ENCODE data around the gene ANAPC15.

ANAPC15 gene

DNA sequence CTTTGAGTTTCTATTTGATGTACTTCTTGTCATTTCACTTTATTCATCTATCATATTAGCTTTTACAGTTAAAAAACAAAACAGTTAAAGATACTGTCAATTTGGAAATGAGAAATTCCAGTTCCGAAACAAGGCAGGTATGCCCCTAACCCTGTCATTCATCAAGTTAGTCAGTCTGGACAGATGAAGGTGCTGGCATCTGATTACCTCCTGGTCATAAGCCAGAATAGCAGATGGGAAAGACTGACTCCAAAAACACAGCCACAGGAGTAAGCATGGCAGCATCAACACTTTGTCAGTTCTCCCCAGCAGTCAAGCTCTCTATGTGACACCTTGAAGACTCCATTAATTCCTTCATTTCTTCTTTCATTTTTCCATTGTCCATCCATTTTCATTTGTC is 27.5 kb downstream of the ANAPC15 start:
- no peaks in the 10 kb centered on the region for H3K36me3 Mint-ChIP-seq (ENCODE audit: low read depth)
- no peak for ATAC-seq
- no peak for DNase-seq
- H3K4me3 Mint-ChIP-seq: no peak overlapping the region
- H3K27ac Mint-ChIP-seq: no peak overlapping the region
- peaks cover 27% of the 10 kb centered on the region for H3K4me1 Mint-ChIP-seq
- no peaks in the 10 kb centered on the region for H3K9me3 Mint-ChIP-seq
- no peaks in the 10 kb centered on the region for H3K27me3 Mint-ChIP-seq

DNA sequence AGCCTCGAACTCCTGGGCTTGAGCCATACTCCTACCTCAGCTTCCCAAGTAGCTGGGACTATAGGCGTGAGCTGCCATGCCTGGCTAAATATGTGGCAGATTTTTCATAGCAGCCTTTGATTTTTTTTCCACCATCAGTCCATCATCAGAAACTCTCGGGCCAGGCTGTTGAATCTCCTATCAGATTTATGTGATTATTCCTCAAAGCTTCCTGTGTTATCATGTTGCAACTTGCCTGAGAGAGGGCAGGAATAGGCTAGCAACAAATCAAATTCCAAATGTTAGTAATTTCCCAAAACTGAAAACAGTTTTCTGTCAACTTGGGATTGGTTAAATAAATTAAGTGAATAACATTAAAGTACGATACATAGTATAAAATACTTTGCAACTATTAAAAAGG is 28.4 kb downstream of the ANAPC15 start:
- Mint-ChIP-seq H3K27ac (no peak overlapping the region), H3K27me3 (no peaks in the 10 kb centered on the region), H3K4me1 (peaks cover 31% of the 10 kb centered on the region), H3K4me3 (no peak overlapping the region), H3K36me3 (ENCODE audit: low read depth) (no peaks in the 10 kb centered on the region), H3K9me3 (no peaks in the 10 kb centered on the region)
- ATAC-seq (no peak), DNase-seq (no peak)

DNA sequence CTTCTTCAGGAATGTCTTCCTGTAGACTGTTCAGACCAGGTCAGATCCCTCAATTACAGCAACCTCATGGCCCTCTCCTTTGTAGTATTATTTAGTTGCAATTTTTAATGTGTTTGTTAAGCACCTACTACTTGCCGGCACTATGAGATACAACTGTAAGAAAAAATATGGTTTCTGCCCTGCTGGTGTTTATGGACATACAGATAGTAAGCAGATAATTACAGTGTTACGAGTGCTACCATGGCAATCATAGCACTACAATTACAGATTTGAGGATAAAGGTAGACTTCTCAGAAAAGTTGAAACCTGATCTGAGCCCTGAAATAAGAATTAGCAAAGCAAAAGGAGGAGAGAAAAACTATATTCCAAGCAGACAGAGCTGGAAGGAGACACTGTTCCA is 29.1 kb downstream of the ANAPC15 start:
- Mint-ChIP-seq H3K4me3 (no peak overlapping the region), H3K9me3 (no peaks in the 10 kb centered on the region), H3K36me3 (ENCODE audit: low read depth) (no peaks in the 10 kb centered on the region), H3K27ac (no peak overlapping the region), H3K4me1 (peaks cover 38% of the 10 kb centered on the region), H3K27me3 (no peaks in the 10 kb centered on the region)
- DNase-seq (no peak), ATAC-seq (no peak)

DNA sequence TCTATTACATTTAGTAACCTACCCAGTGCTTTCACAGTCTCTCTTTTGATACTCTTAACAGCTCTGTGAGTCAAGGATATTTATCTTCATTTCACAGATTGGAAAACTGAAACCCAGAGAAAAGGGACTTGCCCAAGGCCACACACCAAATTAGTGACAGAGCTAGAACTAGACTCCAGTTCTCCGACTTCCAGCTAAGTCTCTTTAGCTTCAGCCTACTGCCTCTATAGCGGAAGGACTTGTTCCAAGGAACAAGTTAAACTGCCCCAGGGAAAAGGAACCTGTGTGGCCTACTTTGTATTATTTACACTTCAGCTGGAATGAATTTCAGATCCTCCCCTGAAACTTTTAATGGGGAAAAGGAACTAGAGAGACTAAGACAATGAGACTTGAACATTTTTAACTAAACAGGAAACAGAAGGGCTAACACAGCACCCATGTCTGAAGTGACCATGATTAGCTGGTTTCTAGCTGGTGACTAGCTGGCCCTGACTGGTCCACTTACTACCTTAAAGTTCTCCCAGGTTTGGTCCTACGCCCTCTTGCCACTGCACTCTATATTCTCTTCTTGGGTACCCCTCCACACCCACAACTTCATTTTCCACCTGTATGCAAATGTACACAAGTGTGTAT is 30.6 kb downstream of the ANAPC15 start:
- H3K9me3 Mint-ChIP-seq: no peaks in the 10 kb centered on the region
- DNase-seq: no peak
- peaks cover 4% of the 10 kb centered on the region for H3K36me3 Mint-ChIP-seq (ENCODE audit: low read depth)
- peaks cover 43% of the 10 kb centered on the region for H3K4me1 Mint-ChIP-seq
- no peak for ATAC-seq
- no peaks in the 10 kb centered on the region for H3K27me3 Mint-ChIP-seq
- H3K27ac Mint-ChIP-seq: peak overlapping the region; percentile 97
- H3K4me3 Mint-ChIP-seq: peak overlapping the region; percentile 91

DNA sequence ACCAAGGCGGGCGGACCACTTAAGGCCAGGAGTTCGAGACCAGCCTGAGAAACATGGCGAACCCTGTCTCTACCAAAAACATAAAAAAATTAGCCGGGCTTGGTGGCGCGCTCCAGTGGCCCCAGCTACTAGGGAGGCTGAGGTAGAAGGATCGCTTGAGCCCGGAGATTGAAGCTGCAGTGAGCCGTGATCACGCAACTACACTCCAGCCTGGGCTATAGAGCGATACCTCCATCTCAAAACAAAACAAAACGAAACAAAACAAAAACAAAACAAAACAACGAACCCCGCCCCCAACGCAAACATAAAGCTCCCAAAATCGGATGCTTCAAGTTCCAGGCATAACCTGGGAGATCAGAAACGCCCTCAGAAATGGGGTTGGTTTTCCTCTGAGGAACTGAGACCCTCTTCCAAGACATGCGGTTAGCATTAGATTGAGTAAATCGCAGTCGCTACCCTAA is 31.3 kb downstream of the ANAPC15 start:
- Mint-ChIP-seq H3K4me3 (peak overlapping the region; percentile 91), H3K36me3 (ENCODE audit: low read depth) (peaks cover 7% of the 10 kb centered on the region), H3K9me3 (no peaks in the 10 kb centered on the region), H3K4me1 (peaks cover 43% of the 10 kb centered on the region), H3K27me3 (no peaks in the 10 kb centered on the region), H3K27ac (peak overlapping the region; percentile 97)
- ATAC-seq: no peak
- DNase-seq: no peak

DNA sequence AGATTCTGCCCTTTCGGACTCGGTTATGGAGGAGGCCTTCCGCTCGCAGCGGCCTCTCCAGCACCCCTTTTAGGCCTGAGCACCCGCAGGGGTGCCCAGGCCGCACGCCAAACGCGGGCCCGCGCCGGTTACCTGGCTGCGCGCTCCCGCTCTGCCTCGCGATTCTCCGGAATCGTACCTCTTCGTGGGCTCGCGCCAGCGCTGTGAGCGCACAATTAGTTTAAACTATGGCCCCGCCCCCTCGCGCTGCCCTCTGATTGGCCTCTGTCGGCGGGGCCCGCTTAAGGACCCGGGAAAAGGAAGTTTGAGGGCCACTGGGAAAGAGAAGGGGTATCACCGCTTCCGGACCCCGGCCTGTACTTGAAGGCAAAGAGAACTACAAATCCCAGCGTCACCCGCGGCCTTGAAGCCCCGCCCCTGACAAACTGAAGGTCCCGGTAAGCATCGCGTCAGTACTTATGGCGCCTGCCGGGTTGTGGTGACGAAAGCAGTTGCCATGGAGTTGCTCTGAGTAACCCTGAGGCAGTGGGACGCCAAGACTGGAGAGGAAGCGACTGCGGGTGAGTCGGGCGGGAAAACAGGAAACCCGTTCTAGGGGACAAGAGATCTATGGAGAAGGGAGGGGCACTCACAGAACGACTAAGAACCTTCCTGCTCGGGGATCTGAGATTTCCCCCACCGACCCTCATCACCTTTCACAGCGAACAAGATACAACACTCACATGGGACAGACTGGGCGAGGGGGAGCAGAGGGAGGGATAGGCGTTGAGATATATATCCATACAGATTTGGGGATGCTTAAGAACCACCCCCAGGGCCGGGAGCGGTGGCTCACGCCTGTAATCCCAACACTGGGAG is 31.9 kb downstream of the ANAPC15 start, which contains the start of the genes LRRC51 and NUMA1:
LRRC51 (plus strand) TSS at position 525 of the 858 bp plus-strand sequence. CDS start 8,234 bp downstream, outside the sequence.
NUMA1 (minus strand) TSS at position 217 of the 858 bp plus-strand sequence. CDS start 44,599 bp downstream, outside the sequence.
- ATAC-seq (peak; percentile 96), DNase-seq (peak; percentile 98)
- Mint-ChIP-seq H3K4me1 (peaks cover 39% of the 10 kb centered on the region), H3K4me3 (peak within 1 kb of the TSS; percentile 91), H3K27me3 (no peaks in the 10 kb centered on the region), H3K27ac (peak within 1 kb of the TSS; percentile 97), H3K36me3 (ENCODE audit: low read depth) (peaks cover 11% of the 10 kb centered on the region), H3K9me3 (no peaks in the 10 kb centered on the region)

DNA sequence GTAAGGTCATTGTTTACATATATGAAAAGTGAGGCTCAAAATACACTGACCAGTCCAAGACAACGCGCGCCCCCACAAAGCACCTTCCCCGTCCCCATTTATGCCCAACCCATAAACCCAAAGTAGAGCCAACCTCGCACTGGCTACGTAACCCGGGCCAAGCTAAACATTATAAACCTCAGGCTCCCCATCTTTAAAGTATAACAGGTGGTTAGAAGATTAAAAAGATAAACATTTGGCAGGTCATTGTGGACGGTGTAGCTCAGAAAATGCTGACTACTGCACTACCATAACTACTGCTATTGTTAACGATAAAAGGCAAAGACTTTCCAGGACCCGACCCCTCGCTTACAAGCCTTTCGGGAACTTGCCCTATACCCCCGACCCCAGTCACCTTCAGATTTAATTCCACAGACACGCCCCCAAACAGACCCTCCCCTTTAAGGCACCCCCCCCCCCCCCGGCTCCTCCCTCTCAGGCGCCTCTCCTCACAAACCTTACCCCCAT is 32.6 kb downstream of the ANAPC15 start:
- H3K4me1 Mint-ChIP-seq: peaks cover 42% of the 10 kb centered on the region
- ATAC-seq (no peak), DNase-seq (no peak)
- H3K9me3 Mint-ChIP-seq: no peaks in the 10 kb centered on the region
- peak overlapping the region; percentile 97 for H3K27ac Mint-ChIP-seq
- peak overlapping the region; percentile 91 for H3K4me3 Mint-ChIP-seq
- H3K27me3 Mint-ChIP-seq: no peaks in the 10 kb centered on the region
- H3K36me3 Mint-ChIP-seq (ENCODE audit: low read depth): peaks cover 11% of the 10 kb centered on the region

DNA sequence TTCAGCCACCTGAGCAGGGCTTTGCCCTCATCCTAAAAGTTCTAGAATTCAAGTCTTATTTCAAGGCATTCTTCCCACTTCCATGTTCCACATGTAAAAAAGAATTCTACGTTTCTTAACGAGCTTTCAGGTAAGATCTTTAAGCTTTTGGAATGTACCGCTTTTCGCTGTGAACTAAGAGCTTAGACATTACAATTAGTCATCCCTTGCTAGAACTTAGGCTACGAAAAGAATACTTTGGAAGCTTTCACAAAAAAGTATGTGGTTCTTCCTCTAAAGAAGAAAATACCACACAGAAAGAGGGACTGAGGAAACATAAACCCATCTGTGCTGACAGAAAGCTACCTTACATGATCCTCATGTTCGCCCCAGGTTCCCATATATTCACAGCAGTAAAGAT is 34.0 kb downstream of the ANAPC15 start:
- Mint-ChIP-seq H3K4me1 (peaks cover 42% of the 10 kb centered on the region), H3K9me3 (no peaks in the 10 kb centered on the region), H3K27ac (peak overlapping the region; percentile 15), H3K36me3 (ENCODE audit: low read depth) (peaks cover 11% of the 10 kb centered on the region), H3K4me3 (peak overlapping the region; percentile 91), H3K27me3 (no peaks in the 10 kb centered on the region)
- ATAC-seq (no peak), DNase-seq (no peak)

DNA sequence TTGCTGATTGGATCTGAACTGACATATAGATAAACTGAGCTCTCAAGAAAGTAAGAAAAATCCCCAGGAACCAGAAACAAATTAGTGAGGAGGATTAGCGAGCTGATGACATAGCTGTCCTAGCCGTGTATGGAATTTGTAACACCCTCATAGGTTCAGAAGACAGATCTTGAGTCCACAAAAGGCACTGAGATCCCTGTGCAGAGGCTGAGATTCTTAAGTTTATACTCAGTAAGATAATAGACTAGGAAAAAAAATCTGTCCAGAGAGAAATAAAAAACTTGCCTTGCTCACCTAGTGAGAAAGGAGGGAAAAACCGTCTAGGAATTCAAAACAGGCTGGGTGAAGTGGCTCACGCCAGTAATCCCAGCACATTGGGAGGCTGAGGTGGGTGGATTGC is 36.7 kb downstream of the ANAPC15 start:
- no peak for ATAC-seq
- Mint-ChIP-seq H3K36me3 (ENCODE audit: low read depth) (peaks cover 11% of the 10 kb centered on the region), H3K4me3 (no peak overlapping the region), H3K27me3 (no peaks in the 10 kb centered on the region), H3K27ac (no peak overlapping the region), H3K4me1 (peaks cover 39% of the 10 kb centered on the region), H3K9me3 (no peaks in the 10 kb centered on the region)
- DNase-seq: no peak

DNA sequence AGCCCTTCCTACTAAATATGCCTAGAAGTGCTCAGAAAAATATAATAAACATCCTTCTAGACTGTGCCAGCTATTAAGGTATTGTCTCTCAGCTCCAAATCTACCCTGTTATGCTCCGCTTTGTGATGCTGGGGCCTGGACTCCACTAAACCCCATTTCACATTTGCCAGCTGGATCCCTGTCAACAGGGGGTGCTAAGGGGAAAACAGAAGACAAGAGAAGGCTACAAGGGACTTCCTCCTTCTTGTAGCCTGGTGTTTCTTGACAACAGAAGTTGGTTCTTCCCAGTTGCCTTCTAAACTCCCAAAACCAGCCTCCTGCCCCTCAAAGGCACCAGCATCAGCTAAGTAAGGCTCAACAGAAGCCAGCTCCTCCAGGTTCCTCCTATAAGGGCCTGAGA is 37.4 kb downstream of the ANAPC15 start:
- Mint-ChIP-seq H3K4me3 (no peak overlapping the region), H3K4me1 (peaks cover 42% of the 10 kb centered on the region)
- DNase-seq: no peak

DNA sequence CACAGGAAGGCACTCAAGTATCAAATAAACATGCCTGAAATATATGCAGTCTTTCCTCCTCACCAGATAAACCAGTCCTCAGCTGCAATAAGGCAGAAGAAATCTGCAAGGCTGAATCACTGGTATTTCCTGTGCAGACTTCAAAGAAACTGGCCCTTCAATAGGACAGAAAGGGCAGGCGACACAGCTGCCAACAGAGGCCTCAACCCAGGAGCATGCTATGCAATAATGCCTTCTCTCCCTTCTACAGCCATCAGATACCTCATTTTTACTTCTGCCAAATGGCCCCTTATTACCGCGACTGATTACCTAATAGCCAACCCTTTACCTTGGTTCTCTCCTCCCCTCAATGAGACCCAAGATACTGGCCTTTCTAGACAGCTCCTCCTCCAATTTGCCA is 40.1 kb downstream of the ANAPC15 start:
- no peak overlapping the region for H3K27ac Mint-ChIP-seq
- ATAC-seq: peak; percentile 59
- peaks cover 19% of the 10 kb centered on the region for H3K36me3 Mint-ChIP-seq (ENCODE audit: low read depth)
- no peaks in the 10 kb centered on the region for H3K9me3 Mint-ChIP-seq
- DNase-seq: no peak
- H3K27me3 Mint-ChIP-seq: no peaks in the 10 kb centered on the region
- peaks cover 48% of the 10 kb centered on the region for H3K4me1 Mint-ChIP-seq
- no peak overlapping the region for H3K4me3 Mint-ChIP-seq

More for the DNA sequence above, 37.4 kb downstream of the ANAPC15 start:
- H3K27ac Mint-ChIP-seq: no peak overlapping the region
- H3K36me3 Mint-ChIP-seq (ENCODE audit: low read depth): peaks cover 11% of the 10 kb centered on the region
- H3K9me3 Mint-ChIP-seq: no peaks in the 10 kb centered on the region
- no peak for ATAC-seq
- H3K27me3 Mint-ChIP-seq: no peaks in the 10 kb centered on the region

DNA sequence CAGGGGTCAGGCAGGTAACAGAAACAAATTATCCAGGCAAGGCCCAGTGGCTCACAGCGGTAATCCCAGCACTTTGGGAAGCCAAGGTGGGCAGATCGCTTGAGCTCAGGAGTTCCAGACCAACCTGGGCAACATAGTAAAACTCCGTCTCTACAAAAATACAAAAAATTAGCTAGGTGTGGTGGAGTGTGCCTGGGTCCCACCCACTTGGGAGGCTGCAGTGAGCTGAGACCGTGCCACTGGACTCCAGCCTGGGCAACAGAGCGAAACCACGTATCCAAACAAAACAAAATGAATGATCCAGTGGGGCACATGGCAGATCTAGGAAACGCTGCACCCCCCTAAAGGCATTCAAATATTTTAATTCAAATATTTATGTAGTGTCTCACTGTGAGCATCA is 42.0 kb downstream of the ANAPC15 start:
- ATAC-seq (no peak), DNase-seq (no peak)
- Mint-ChIP-seq H3K4me1 (peaks cover 44% of the 10 kb centered on the region), H3K36me3 (ENCODE audit: low read depth) (peaks cover 14% of the 10 kb centered on the region), H3K4me3 (no peak overlapping the region), H3K27me3 (no peaks in the 10 kb centered on the region), H3K27ac (peak overlapping the region; percentile 20), H3K9me3 (no peaks in the 10 kb centered on the region)

DNA sequence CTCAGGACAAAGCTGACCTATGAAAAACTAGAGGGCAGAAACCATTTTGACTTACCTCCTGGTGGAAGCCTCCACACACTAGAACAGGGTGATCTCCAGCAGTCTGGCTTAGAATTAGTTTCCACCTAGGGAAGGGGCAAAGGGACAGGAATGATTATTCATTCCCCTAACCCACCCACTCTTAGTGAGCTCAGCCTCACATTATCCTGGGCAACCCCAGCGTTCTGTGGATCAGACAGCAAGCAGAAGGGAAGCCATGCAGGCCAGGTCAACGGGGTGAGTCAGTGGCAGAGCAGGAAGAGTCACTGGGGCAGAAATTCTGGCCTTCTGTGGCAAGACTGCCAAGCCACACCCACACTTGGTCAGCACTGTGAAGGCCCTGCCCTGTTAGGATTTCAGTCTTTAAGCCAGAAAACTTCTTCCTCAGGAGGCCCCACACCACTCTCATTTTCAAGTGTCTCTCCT is 42.7 kb downstream of the ANAPC15 start:
- Mint-ChIP-seq H3K9me3 (no peaks in the 10 kb centered on the region), H3K36me3 (ENCODE audit: low read depth) (peaks cover 14% of the 10 kb centered on the region), H3K27me3 (no peaks in the 10 kb centered on the region), H3K27ac (peak overlapping the region; percentile 20), H3K4me3 (no peak overlapping the region), H3K4me1 (peaks cover 41% of the 10 kb centered on the region)
- ATAC-seq (peak; percentile 73), DNase-seq (no peak)

DNA sequence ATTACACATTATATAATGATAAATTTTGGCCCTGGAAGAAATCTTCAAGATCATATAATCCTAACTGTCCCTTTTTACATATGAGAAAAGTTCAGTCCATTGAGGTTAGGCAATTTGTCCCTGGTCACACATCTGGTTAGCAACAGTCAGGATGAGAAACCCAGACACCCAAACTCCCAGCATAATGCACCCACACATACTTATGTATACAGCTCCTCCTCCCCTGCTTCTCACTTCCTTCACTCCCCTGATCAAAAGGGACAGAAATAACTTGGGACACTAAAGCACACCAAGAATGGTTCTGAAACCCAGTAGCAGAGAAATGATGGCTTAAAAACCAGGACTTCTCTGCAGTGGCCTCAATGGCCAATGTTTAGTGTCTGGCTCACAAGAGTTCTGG is 43.3 kb downstream of the ANAPC15 start:
- H3K4me3 Mint-ChIP-seq: no peak overlapping the region
- H3K4me1 Mint-ChIP-seq: peaks cover 41% of the 10 kb centered on the region
- peaks cover 14% of the 10 kb centered on the region for H3K36me3 Mint-ChIP-seq (ENCODE audit: low read depth)
- DNase-seq (no peak), ATAC-seq (no peak)
- no peaks in the 10 kb centered on the region for H3K27me3 Mint-ChIP-seq
- no peaks in the 10 kb centered on the region for H3K9me3 Mint-ChIP-seq
- peak overlapping the region; percentile 20 for H3K27ac Mint-ChIP-seq

DNA sequence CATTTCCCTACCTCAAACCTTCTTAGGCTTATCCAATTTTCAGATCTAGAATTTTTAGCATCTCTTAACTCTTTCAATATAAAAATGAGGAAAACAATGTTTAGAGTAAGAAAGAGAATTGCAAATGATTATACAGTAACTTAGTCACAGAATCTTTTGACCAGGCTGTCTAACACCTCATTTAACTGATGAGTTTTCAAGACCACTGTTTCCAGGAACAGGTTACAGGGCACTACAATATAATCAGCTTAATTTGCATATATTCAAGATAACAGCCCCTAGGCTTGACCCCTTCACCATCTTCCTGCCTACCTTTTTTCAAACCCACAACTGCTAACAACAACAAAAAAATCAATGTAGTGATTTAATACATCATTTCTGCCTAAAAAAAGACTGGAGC is 44.8 kb downstream of the ANAPC15 start:
- no peak for DNase-seq
- Mint-ChIP-seq H3K27ac (no peak overlapping the region), H3K4me1 (peaks cover 38% of the 10 kb centered on the region), H3K27me3 (no peaks in the 10 kb centered on the region), H3K9me3 (no peaks in the 10 kb centered on the region), H3K36me3 (ENCODE audit: low read depth) (peaks cover 14% of the 10 kb centered on the region), H3K4me3 (no peak overlapping the region)
- no peak for ATAC-seq

All from activated naive CD8-positive, alpha-beta T cell treated with anti-CD3 and anti-CD28 coated beads, Interleukin-2, amount 50 U/mL, for 24 hours (primary cell).